WTC11 (cell line): ENCODE data around the gene CRADD. TPM values are rescaled to one million over a fixed set of nuclear protein-coding genes. Genes with fewer than 3 reads are reported as not detected.
"Not testable (repeated sequence)": the region's sequence is repeated elsewhere in the genome, so short reads cannot be mapped to it uniquely, and the experiment has no call there.

Experiments
- ATAC-seq: fragments of 200-7000 bp; cut with Tn5 transposase; 2 replicates; pipeline ENCODE4 v1.10.0; 2021; ENCODE audit warnings: mild to moderate bottlenecking, moderate library complexity
- CTCF ChIA-PET: fragments of 300-600 bp; sonication (Branson Sonifier 250); formaldehyde crosslinking; loops from one replicate; lab custom pipeline; 2021; ENCODE audit warnings: antibody characterized with exemption; lab: Charles Lee
- POLR2A ChIA-PET: fragments of 350-600 bp; sonication (Branson Sonifier 250); formaldehyde crosslinking; loops from one replicate; lab custom pipeline; 2021; ENCODE audit warnings: antibody characterized with exemption; lab: Charles Lee
- DNase-seq: peaks from one replicate; pipeline ENCODE4 v3.0.0; 2021; ENCODE audit warnings: low spot score
- H3K27ac Mint-ChIP-seq: 2 replicates; pipeline ENCODE4 v1.8.0; 2021; ENCODE audit warnings: mixed read lengths
- H3K27me3 Mint-ChIP-seq: 2 replicates; pipeline ENCODE4 v1.8.0; 2021; ENCODE audit warnings: low read depth, mild to moderate bottlenecking, moderate library complexity, mixed read lengths
- H3K36me3 Mint-ChIP-seq: 2 replicates; pipeline ENCODE4 v1.8.0; 2021; ENCODE audit warnings: mixed read lengths
- H3K4me1 Mint-ChIP-seq: 2 replicates; pipeline ENCODE4 v1.8.0; 2022; ENCODE audit warnings: mixed read lengths
- H3K4me3 Mint-ChIP-seq: 2 replicates; pipeline ENCODE4 v1.8.0; 2021; ENCODE audit warnings: mild to moderate bottlenecking, moderate library complexity, mixed read lengths
- H3K9me3 Mint-ChIP-seq: 2 replicates; pipeline ENCODE4 v1.8.0; 2021; ENCODE audit warnings: mixed read lengths
- CREM ChIP-seq: sonication (generic); formaldehyde crosslinking; IDR thresholded peaks from 2 replicates; pipeline ENCODE4 v1.8.1; 2022; ENCODE audit warnings: mild to moderate bottlenecking, missing genetic modification reagents, moderate library complexity
- EMX1 ChIP-seq: fragments of 250-450 bp; sonication (Bioruptor Pico); IDR thresholded peaks from 2 replicates; pipeline ENCODE4 v1.8.0; 2021; ENCODE audit warnings: mild to moderate bottlenecking
- FOXP1 ChIP-seq: sonication (generic); formaldehyde crosslinking; IDR thresholded peaks from 2 replicates; pipeline ENCODE4 v1.8.0; 2022; ENCODE audit warnings: missing genetic modification reagents, mild to moderate bottlenecking, moderate library complexity, borderline replicate concordance
- JAZF1 ChIP-seq: fragments of 250-450 bp; sonication (Bioruptor Pico); IDR thresholded peaks from 2 replicates; pipeline ENCODE4 v1.9.0; 2021; ENCODE audit warnings: moderate library complexity, mild to moderate bottlenecking, inconsistent platforms
- JUN ChIP-seq: sonication (generic); formaldehyde crosslinking; IDR thresholded peaks from 2 replicates; pipeline ENCODE4 v1.8.0; 2023; ENCODE audit warnings: mild to moderate bottlenecking, missing genetic modification reagents
- KAT7 ChIP-seq: sonication (generic); formaldehyde crosslinking; IDR thresholded peaks from 2 replicates; pipeline ENCODE4 v1.8.1; 2023; ENCODE audit warnings: missing genetic modification reagents, mild to moderate bottlenecking, borderline replicate concordance
- NR1H2 ChIP-seq: sonication (generic); formaldehyde crosslinking; IDR thresholded peaks from 2 replicates; pipeline ENCODE4 v1.9.0; 2021; ENCODE audit warnings: mild to moderate bottlenecking, moderate library complexity, missing genetic modification reagents
- NR2C2 ChIP-seq: sonication (generic); formaldehyde crosslinking; IDR thresholded peaks from 2 replicates; pipeline ENCODE4 v1.8.0; 2022; ENCODE audit warnings: mild to moderate bottlenecking, missing genetic modification reagents
- SOX15 ChIP-seq: fragments of 250-450 bp; sonication (Bioruptor Pico); IDR thresholded peaks from 2 replicates; pipeline ENCODE4 v1.9.0; 2021; ENCODE audit warnings: mild to moderate bottlenecking
- TEAD4 ChIP-seq: sonication (generic); formaldehyde crosslinking; IDR thresholded peaks from 2 replicates; pipeline ENCODE4 v1.8.0; 2022; ENCODE audit warnings: mild to moderate bottlenecking, missing genetic modification reagents
- ZNF263 ChIP-seq: sonication (generic); formaldehyde crosslinking; IDR thresholded peaks from 2 replicates; pipeline ENCODE4 v1.8.1; 2022; ENCODE audit warnings: low read depth, mild to moderate bottlenecking, moderate library complexity, missing genetic modification reagents
- ZNF671 ChIP-seq: fragments of 250-450 bp; sonication (Bioruptor Pico); IDR thresholded peaks from 2 replicates; pipeline ENCODE4 v1.8.0; 2021; ENCODE audit warnings: mild to moderate bottlenecking
- total RNA-seq: library from RNA; stranded (reverse); gene quantifications from 3 replicates; pipeline ENCODE4 v1.2.3, GENCODE V29; 2021
- TF ChIP-seq, protein P1 (sequence below): sonication (generic); formaldehyde crosslinking; IDR thresholded peaks from 2 replicates; pipeline ENCODE4 v1.8.1; 2023; ENCODE audit warnings: mild to moderate bottlenecking, missing genetic modification reagents, moderate library complexity
- TF ChIP-seq, protein P2 (sequence below): fragments of 250-450 bp; sonication (Bioruptor Pico); IDR thresholded peaks from 2 replicates; pipeline ENCODE4 v1.9.0; 2021; ENCODE audit warnings: moderate library complexity, mild to moderate bottlenecking, inconsistent platforms, borderline replicate concordance
- TF ChIP-seq, protein P3 (sequence below): fragments of 250-450 bp; sonication (Bioruptor Pico); IDR thresholded peaks from 2 replicates; pipeline ENCODE4 v1.9.0; 2021; ENCODE audit warnings: mild to moderate bottlenecking
- TF ChIP-seq, protein P4 (sequence below): sonication (generic); formaldehyde crosslinking; IDR thresholded peaks from 2 replicates; pipeline ENCODE4 v1.8.0; 2023; ENCODE audit warnings: missing genetic modification reagents, mild to moderate bottlenecking, borderline replicate concordance

The CRADD gene
- total RNA-seq, 1 experiment from 2014 or later: 11.6 TPM

DNA sequence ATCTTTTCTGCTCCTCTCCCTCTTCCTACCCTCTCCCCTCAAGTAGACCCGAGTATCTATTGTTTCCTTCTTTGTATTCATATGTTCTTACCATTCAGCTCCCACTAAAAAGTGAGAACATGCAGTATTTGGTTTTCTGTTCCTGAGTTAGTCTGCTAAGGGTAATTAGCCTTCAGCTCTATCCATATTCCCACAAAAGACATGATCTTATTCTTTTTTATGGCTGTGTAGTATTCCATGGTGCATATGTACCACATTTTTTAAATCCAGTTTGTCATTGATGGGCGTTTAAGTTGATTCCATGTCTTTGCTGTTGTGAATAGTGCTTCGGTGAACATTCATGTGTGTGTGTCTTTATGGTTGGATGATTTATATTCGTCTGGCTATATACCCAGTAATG, 32.2 kb downstream of the CRADD start:
- Mint-ChIP-seq H3K4me3 (no peak overlapping the region), H3K36me3 (peaks cover 18% of the 10 kb centered on the region), H3K27me3 (no peaks in the 10 kb centered on the region), H3K27ac (no peak overlapping the region), H3K4me1 (peaks cover 28% of the 10 kb centered on the region)
- CTCF ChIA-PET: no interaction called here
- no peak for DNase-seq
- no peak for ATAC-seq
- POLR2A ChIA-PET: no interaction called here
- TF ChIP-seq NR1H2 (CRISPR knock-in tag): no peak
- TF ChIP-seq SOX15 (CRISPR knock-in tag): no peak
- no peak for TF ChIP-seq CREM (CRISPR knock-in tag)
- no peak for TF ChIP-seq TEAD4
- TF ChIP-seq, all 79 proteins: peak for 0
- H3K9me3 Mint-ChIP-seq: peaks cover 23% of the 10 kb centered on the region

DNA sequence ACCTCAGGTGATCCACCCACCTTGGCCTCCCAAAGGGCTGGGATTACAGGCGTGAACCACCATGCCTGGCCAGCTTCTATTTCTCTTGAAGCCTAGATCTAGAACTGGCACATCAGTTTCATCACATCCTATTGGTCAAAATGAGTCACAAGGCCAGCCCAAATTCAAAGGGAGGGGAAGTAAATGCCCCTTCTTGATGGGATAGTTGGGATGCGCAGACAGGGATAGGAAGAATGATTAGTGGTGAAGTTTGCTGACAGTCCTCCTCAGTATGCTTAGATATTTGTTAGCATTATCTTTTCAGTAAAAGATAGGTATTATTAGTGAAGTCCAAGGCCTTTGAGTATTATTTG, 33.4 kb downstream of the CRADD start:
- Mint-ChIP-seq H3K4me1 (peaks cover 18% of the 10 kb centered on the region; the same call in 1 of the 2 replicates), H3K9me3 (peaks cover 23% of the 10 kb centered on the region), H3K27ac (no peak overlapping the region)
- CTCF ChIA-PET: no interaction called here
- ATAC-seq: no peak
- TF ChIP-seq FOXP1: no peak
- no peak for TF ChIP-seq ZNF671 (CRISPR knock-in tag)
- TF ChIP-seq, protein P1, sequence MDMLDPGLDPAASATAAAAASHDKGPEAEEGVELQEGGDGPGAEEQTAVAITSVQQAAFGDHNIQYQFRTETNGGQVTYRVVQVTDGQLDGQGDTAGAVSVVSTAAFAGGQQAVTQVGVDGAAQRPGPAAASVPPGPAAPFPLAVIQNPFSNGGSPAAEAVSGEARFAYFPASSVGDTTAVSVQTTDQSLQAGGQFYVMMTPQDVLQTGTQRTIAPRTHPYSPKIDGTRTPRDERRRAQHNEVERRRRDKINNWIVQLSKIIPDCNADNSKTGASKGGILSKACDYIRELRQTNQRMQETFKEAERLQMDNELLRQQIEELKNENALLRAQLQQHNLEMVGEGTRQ (CRISPR knock-in tag): no peak
- TF ChIP-seq, protein P2, sequence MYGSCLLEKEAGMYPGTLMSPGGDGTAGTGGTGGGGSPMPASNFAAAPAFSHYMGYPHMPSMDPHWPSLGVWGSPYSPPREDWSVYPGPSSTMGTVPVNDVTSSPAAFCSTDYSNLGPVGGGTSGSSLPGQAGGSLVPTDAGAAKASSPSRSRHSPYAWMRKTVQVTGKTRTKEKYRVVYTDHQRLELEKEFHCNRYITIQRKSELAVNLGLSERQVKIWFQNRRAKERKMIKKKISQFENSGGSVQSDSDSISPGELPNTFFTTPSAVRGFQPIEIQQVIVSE: no peak
- TF ChIP-seq KAT7 (CRISPR knock-in tag): no peak
- TF ChIP-seq ZNF263 (CRISPR knock-in tag): no peak
- TF ChIP-seq, protein P3, sequence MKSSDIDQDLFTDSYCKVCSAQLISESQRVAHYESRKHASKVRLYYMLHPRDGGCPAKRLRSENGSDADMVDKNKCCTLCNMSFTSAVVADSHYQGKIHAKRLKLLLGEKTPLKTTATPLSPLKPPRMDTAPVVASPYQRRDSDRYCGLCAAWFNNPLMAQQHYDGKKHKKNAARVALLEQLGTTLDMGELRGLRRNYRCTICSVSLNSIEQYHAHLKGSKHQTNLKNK (CRISPR knock-in tag): no peak
- TF ChIP-seq JUN (CRISPR knock-in tag): no peak
- TF ChIP-seq EMX1 (CRISPR knock-in tag): no peak
- no peak for TF ChIP-seq NR1H2 (CRISPR knock-in tag)
- no peak for TF ChIP-seq NR2C2 (CRISPR knock-in tag)
- TF ChIP-seq JAZF1 (CRISPR knock-in tag): no peak
- TF ChIP-seq, all 79 proteins: peak for 0
- no peak for DNase-seq
- POLR2A ChIA-PET: no interaction called here
- no peaks in the 10 kb centered on the region for H3K27me3 Mint-ChIP-seq
- peaks cover 18% of the 10 kb centered on the region for H3K36me3 Mint-ChIP-seq
- H3K4me3 Mint-ChIP-seq: no peak overlapping the region

DNA sequence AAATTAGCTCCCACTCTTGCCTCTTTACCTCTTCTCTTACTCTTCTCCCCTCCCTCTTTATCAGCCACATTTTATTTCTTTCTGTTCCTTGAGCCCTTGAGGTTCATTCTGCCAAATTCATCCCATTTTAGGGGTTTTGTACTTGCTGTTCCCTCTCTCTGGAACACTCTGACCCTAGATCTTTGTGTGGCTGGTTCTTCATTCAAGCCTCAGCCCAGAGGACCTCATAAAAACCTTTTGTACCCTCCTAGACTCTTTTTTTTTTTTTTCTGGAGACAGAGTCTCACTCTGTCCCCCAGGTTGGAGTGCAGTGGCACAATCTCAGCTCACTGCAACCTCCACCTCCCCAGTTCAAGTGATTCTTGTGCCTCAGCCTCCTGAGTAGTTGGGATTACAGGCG, 34.3 kb downstream of the CRADD start:
- POLR2A ChIA-PET, H3K27me3 Mint-ChIP-seq, DNase-seq, H3K27ac Mint-ChIP-seq, H3K4me3 Mint-ChIP-seq, ATAC-seq: not testable (repeated sequence)
- Mint-ChIP-seq H3K4me1 (peaks cover 13% of the 10 kb centered on the region; the same call in 1 of the 2 replicates), H3K36me3 (peaks cover 18% of the 10 kb centered on the region), H3K9me3 (peaks cover 23% of the 10 kb centered on the region)
- CTCF ChIA-PET: interaction anchor here (1.0 to 1.5 kb wide), 2 partner anchors 30 to 391 kb away, joined by 3 to 5 read pairs; no protein-coding TSS in a partner anchor

DNA sequence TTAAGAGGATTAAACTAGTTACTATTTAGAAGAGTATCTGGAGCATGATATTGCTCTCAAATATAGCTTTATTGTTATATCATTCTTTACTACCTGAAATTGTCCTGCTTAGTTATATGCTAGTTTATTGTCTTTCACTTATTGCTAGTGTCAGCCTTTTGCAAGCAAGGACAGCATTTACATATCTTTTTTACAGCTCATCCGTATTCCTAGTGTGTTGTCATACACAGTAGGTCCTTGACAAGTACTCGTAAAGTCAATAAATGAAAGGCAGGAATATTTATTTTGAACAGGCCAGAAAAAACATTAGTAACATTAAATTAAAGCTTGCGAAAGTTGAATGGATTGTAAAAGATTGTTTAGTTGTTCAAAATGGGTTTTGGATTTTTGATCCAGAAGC, 35.0 kb downstream of the CRADD start:
- no peak for ATAC-seq
- CTCF ChIA-PET: interaction anchor here (0.5 to 1.5 kb wide), 4 partner anchors 29 to 390 kb away, joined by 3 to 5 read pairs (median 3); no protein-coding TSS in a partner anchor
- TF ChIP-seq, protein P4, sequence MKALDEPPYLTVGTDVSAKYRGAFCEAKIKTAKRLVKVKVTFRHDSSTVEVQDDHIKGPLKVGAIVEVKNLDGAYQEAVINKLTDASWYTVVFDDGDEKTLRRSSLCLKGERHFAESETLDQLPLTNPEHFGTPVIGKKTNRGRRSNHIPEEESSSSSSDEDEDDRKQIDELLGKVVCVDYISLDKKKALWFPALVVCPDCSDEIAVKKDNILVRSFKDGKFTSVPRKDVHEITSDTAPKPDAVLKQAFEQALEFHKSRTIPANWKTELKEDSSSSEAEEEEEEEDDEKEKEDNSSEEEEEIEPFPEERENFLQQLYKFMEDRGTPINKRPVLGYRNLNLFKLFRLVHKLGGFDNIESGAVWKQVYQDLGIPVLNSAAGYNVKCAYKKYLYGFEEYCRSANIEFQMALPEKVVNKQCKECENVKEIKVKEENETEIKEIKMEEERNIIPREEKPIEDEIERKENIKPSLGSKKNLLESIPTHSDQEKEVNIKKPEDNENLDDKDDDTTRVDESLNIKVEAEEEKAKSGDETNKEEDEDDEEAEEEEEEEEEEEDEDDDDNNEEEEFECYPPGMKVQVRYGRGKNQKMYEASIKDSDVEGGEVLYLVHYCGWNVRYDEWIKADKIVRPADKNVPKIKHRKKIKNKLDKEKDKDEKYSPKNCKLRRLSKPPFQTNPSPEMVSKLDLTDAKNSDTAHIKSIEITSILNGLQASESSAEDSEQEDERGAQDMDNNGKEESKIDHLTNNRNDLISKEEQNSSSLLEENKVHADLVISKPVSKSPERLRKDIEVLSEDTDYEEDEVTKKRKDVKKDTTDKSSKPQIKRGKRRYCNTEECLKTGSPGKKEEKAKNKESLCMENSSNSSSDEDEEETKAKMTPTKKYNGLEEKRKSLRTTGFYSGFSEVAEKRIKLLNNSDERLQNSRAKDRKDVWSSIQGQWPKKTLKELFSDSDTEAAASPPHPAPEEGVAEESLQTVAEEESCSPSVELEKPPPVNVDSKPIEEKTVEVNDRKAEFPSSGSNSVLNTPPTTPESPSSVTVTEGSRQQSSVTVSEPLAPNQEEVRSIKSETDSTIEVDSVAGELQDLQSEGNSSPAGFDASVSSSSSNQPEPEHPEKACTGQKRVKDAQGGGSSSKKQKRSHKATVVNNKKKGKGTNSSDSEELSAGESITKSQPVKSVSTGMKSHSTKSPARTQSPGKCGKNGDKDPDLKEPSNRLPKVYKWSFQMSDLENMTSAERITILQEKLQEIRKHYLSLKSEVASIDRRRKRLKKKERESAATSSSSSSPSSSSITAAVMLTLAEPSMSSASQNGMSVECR (CRISPR knock-in tag): no peak
- Mint-ChIP-seq H3K27ac (no peak overlapping the region), H3K4me1 (peaks cover 13% of the 10 kb centered on the region; the same call in 1 of the 2 replicates), H3K4me3 (no peak overlapping the region), H3K9me3 (peaks cover 23% of the 10 kb centered on the region), H3K36me3 (peaks cover 18% of the 10 kb centered on the region), H3K27me3 (no peaks in the 10 kb centered on the region)
- POLR2A ChIA-PET: no interaction called here
- DNase-seq: no peak
